ENCODE results near the gene FILIP1L.

- TF ChIP-seq CTCF (IDR thresholded peaks at IDR 0.05) = no peak
- no peak for TF ChIP-seq POLR2AphosphoS5 (IDR thresholded peaks at IDR 0.05)
- TF ChIP-seq POLR2A (IDR thresholded peaks at IDR 0.05) = no peak
Observed at GRCh38 chr3:99874237-99875002, 239.9 kb downstream of the FILIP1L start.
